ENCODE results near the gene MLEC.

DNA sequence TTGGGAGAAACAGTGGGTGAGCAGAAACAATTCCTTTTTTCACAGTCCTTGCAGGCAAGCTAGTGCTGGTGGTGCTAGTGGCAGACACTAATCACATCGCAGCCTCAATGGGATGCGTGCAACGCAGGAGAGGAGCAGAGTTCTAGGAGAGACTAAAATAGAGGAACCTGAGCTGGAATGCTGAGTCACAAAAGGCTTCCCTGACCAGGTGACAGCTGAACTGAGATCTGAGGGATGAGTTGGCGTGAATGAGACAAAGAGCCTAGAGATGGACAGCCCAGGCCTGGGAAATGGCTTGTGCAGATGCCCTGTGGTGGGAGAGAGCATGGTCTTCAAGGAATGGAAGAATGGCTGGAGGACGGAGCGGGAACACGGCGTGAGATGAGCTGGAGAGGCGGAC, 64.4 kb downstream of the MLEC start:
- TF ChIP-seq EZH2 (IDR thresholded peaks at IDR 0.05; ENCODE audit: insufficient read depth, poor library complexity, severe bottlenecking) = no peak
- no peak for TF ChIP-seq EZH2phosphoT487 (IDR thresholded peaks at IDR 0.05; ENCODE audit: insufficient read depth, low read depth)
